ENCODE data around the gene USP28.

Gene USP28

GRCh38 chr11:113907681-113908080 lies 32.3 kb upstream of the USP28 start:
- H3K4me3 ChIP-seq (ENCODE audit: low read depth, low read length) = no peak overlapping the region
- no peak overlapping the region; the same call in 1 of the 2 replicates for H3K27ac ChIP-seq (ENCODE audit: extremely low read depth, low read depth, low read length)
- H3K4me1 ChIP-seq (ENCODE audit: control insufficient read depth, insufficient read depth, low read length) = peaks cover 18% of the 10 kb centered on the region
- no peaks in the 10 kb centered on the region for H3K36me3 ChIP-seq (ENCODE audit: control insufficient read depth in 2 of 2, insufficient read depth in 1 of 2, low read length in 2 of 2)
- ChIA-PET POLR2A (interaction anchor here (1.1 kb wide), 1 partner anchor 13 kb away, joined by 3 read pairs; no protein-coding TSS in a partner anchor), CTCF (interaction anchor here (0.7 to 5.9 kb wide), 8 partner anchors 11 to 355 kb away, joined by 3 to 67 read pairs (median 9); no protein-coding TSS in a partner anchor)
- no peak for TF ChIP-seq ZNF350 (tag by site-specific recombination; IDR thresholded peaks at IDR 0.05)
- no peak for TF ChIP-seq ZNF133 (tag by site-specific recombination; IDR thresholded peaks at IDR 0.05)
- TF ChIP-seq PRDM10 (tag by site-specific recombination; IDR thresholded peaks at IDR 0.05) = no peak
- TF ChIP-seq ZNF600 (tag by site-specific recombination; IDR thresholded peaks at IDR 0.05) = no peak
- TF ChIP-seq ZNF138 (tag by site-specific recombination; IDR thresholded peaks at IDR 0.05; ENCODE audit: borderline replicate concordance) = no peak
- no peak for TF ChIP-seq ZNF510 (tag by site-specific recombination; IDR thresholded peaks at IDR 0.05; ENCODE audit: insufficient replicate concordance)
- TF ChIP-seq ZNF394 (tag by site-specific recombination; IDR thresholded peaks at IDR 0.05; ENCODE audit: borderline replicate concordance) = no peak
- TF ChIP-seq ZNF366 (tag by site-specific recombination; conservative IDR thresholded peaks at IDR 0.05) = no peak
- no peak for TF ChIP-seq ZIC2 (tag by site-specific recombination; IDR thresholded peaks at IDR 0.05)
- no peak for TF ChIP-seq RBAK (tag by site-specific recombination; IDR thresholded peaks at IDR 0.05)
- no peaks in the 10 kb centered on the region for H3K9me3 ChIP-seq (ENCODE audit: control insufficient read depth, insufficient read depth, low read depth, low read length)

- POLR2A ChIA-PET = interaction anchor here (1.1 kb wide), 1 partner anchor 12 kb away, joined by 3 read pairs; no protein-coding TSS in a partner anchor
- CTCF ChIA-PET = interaction anchor here (0.6 to 5.9 kb wide), 15 partner anchors 10 to 417 kb away, joined by 3 to 67 read pairs (median 6); partner anchors contain the start of gene HTR3A
- no peak for TF ChIP-seq ZBTB49 (tag by site-specific recombination; IDR thresholded peaks at IDR 0.05; ENCODE audit: low read depth)
- TF ChIP-seq ZNF561 (tag by site-specific recombination; IDR thresholded peaks at IDR 0.05; ENCODE audit: borderline replicate concordance) = no peak
- no peak for TF ChIP-seq ZNF785 (tag by site-specific recombination; IDR thresholded peaks at IDR 0.05)
- no peak for TF ChIP-seq ZNF596 (tag by site-specific recombination; IDR thresholded peaks at IDR 0.05)
- TF ChIP-seq GLI2 (tag by site-specific recombination; IDR thresholded peaks at IDR 0.05; ENCODE audit: borderline replicate concordance, low read depth) = peak; percentile 71; the same call in 1 of the 2 replicates
- TF ChIP-seq ZNF248 (tag by site-specific recombination; IDR thresholded peaks at IDR 0.05) = no peak
- no peak for TF ChIP-seq ZNF530 (tag by site-specific recombination; IDR thresholded peaks at IDR 0.05; ENCODE audit: low read depth)
- TF ChIP-seq MZF1 (tag by site-specific recombination; IDR thresholded peaks at IDR 0.05; ENCODE audit: borderline replicate concordance) = no peak
- TF ChIP-seq AEBP2 (tag by site-specific recombination; IDR thresholded peaks at IDR 0.05; ENCODE audit: borderline replicate concordance) = no peak
- TF ChIP-seq ZNF184 (tag by site-specific recombination; IDR thresholded peaks at IDR 0.05) = no peak
- TF ChIP-seq ZNF266 (tag by site-specific recombination; IDR thresholded peaks at IDR 0.05; ENCODE audit: low read depth) = no peak
- TF ChIP-seq ZNF2 (tag by site-specific recombination; IDR thresholded peaks at IDR 0.05) = no peak
- TF ChIP-seq ZBTB8A (tag by site-specific recombination; IDR thresholded peaks at IDR 0.05) = no peak
- peak; percentile 83 for TF ChIP-seq ZNF843 (tag by site-specific recombination; IDR thresholded peaks at IDR 0.05)
- peak; percentile 54; the same call in 1 of the 2 replicates for TF ChIP-seq ZNF76 (tag by site-specific recombination; IDR thresholded peaks at IDR 0.05; ENCODE audit: borderline replicate concordance, low read depth)
- no peak for TF ChIP-seq RBAK (tag by site-specific recombination; IDR thresholded peaks at IDR 0.05)
- no peak for TF ChIP-seq ZBTB48 (tag by site-specific recombination; IDR thresholded peaks at IDR 0.05)
Measured at GRCh38 chr11:113907152-113907551, 31.8 kb upstream of the USP28 start.

More at GRCh38 chr11:113907152-113907551, 31.8 kb upstream of the USP28 start:
- Histone ChIP-seq H3K4me1 (ENCODE audit: control insufficient read depth, insufficient read depth, low read length) (peaks cover 18% of the 10 kb centered on the region), H3K9me3 (ENCODE audit: control insufficient read depth, insufficient read depth, low read depth, low read length) (no peaks in the 10 kb centered on the region), H3K4me3 (ENCODE audit: low read depth, low read length) (no peak overlapping the region), H3K27ac (ENCODE audit: extremely low read depth, low read depth, low read length) (0 out of 2 replicates have a peak overlapping the region, but pooled peaks have one; percentile 54), H3K36me3 (ENCODE audit: control insufficient read depth in 2 of 2, insufficient read depth in 1 of 2, low read length in 2 of 2) (no peaks in the 10 kb centered on the region)
